Neuron (in vitro differentiated cells): ENCODE measurements around the gene SAXO1.
"Not testable (repeated sequence)": the region's sequence is repeated elsewhere in the genome, so short reads cannot be mapped to it uniquely, and the experiment has no call there.

Experiments used
- H2AFZ ChIP-seq: one replicate; pipeline ENCODE4 v1.6.1; 2013; ENCODE audit warnings: low read depth, mild to moderate bottlenecking, inconsistent platforms, low read length, moderate library complexity
- H3K27me3 ChIP-seq: one replicate; pipeline ENCODE4 v1.6.1; 2013; ENCODE audit warnings: low read length; ENCODE audit not compliant: insufficient read depth
- H3K36me3 ChIP-seq: one replicate; pipeline ENCODE4 v1.6.1; 2013; ENCODE audit warnings: low read length; ENCODE audit not compliant: insufficient read depth
- H3K4me1 ChIP-seq: one replicate; pipeline ENCODE4 v1.6.1; 2013; ENCODE audit warnings: low read length; ENCODE audit not compliant: insufficient read depth
- H3K4me3 ChIP-seq: 2 replicates; pipeline ENCODE4 v1.5.1; 2013; ENCODE audit warnings: mild to moderate bottlenecking, low read length, moderate library complexity
- H3K9me3 ChIP-seq: one replicate; pipeline ENCODE4 v1.6.1; 2013; ENCODE audit warnings: low read length

The SAXO1 gene

DNA sequence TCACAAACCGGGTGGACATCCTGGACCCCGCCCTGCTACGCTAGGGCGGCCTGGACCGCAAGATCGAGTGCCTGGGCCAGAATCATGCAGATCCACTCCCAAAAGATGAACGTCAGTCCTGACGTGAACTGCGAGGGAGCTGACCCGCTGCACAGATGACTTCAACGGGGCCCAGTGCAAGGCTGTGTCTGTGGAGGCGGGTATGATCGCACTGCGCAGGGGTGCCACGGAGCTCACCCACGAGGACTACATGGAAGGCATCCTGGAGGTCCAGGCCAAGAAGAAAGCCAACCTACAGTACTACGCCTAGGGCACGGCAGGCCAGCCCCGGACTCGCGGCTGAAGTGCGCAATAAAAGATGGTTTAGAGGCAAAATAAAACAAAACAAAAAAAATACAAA lies 5.2 kb downstream of the SAXO1 start:
- Histone ChIP-seq H2AFZ (no peak overlapping the region), H3K4me3 (no peak overlapping the region), H3K9me3 (no peaks in the 10 kb centered on the region), H3K27me3 (no peaks in the 10 kb centered on the region), H3K36me3 (no peaks in the 10 kb centered on the region), H3K4me1 (no peaks in the 10 kb centered on the region)

- Histone ChIP-seq H2AFZ (no peak overlapping the region), H3K9me3 (no peaks in the 10 kb centered on the region), H3K4me1 (no peaks in the 10 kb centered on the region)
Observed at GRCh38 chr9:19026375-19026774, 6.6 kb downstream of the SAXO1 start.

GRCh38 chr9:19023078-19023477 lies 9.9 kb downstream of the SAXO1 start:
- H3K9me3 ChIP-seq, result no peaks in the 10 kb centered on the region
- H2AFZ ChIP-seq, result no peak overlapping the region
- no peak overlapping the region for H3K4me3 ChIP-seq
- no peaks in the 10 kb centered on the region for H3K36me3 ChIP-seq
- no peaks in the 10 kb centered on the region for H3K4me1 ChIP-seq
- no peaks in the 10 kb centered on the region for H3K27me3 ChIP-seq

More at GRCh38 chr9:19026375-19026774, 6.6 kb downstream of the SAXO1 start:
- Histone ChIP-seq H3K4me3 (no peak overlapping the region), H3K36me3 (no peaks in the 10 kb centered on the region), H3K27me3 (no peaks in the 10 kb centered on the region)

GRCh38 chr9:19022206-19022605 lies 10.8 kb downstream of the SAXO1 start:
- H3K4me3 ChIP-seq, result no peak overlapping the region
- no peak overlapping the region for H2AFZ ChIP-seq
- no peaks in the 10 kb centered on the region for H3K9me3 ChIP-seq
- no peaks in the 10 kb centered on the region for H3K4me1 ChIP-seq
- no peaks in the 10 kb centered on the region for H3K27me3 ChIP-seq
- H3K36me3 ChIP-seq, result no peaks in the 10 kb centered on the region

- H3K27me3 ChIP-seq, H2AFZ ChIP-seq, H3K9me3 ChIP-seq, H3K36me3 ChIP-seq, H3K4me1 ChIP-seq, H3K4me3 ChIP-seq: not testable (repeated sequence)
Observed at GRCh38 chr9:19021649-19022048, 11.4 kb downstream of the SAXO1 start.

- H2AFZ ChIP-seq, result no peak overlapping the region
- H3K4me1 ChIP-seq, result no peaks in the 10 kb centered on the region
- H3K4me3 ChIP-seq, result no peak overlapping the region
- H3K27me3 ChIP-seq, result no peaks in the 10 kb centered on the region
- H3K36me3 ChIP-seq, result no peaks in the 10 kb centered on the region
- H3K9me3 ChIP-seq, result no peaks in the 10 kb centered on the region
Observed at GRCh38 chr9:19020886-19021455, 12.0 kb downstream of the SAXO1 start.

GRCh38 chr9:19018201-19018600 lies 14.8 kb downstream of the SAXO1 start:
- H2AFZ ChIP-seq, result no peak overlapping the region
- no peaks in the 10 kb centered on the region for H3K27me3 ChIP-seq
- H3K4me1 ChIP-seq, result no peaks in the 10 kb centered on the region
- no peaks in the 10 kb centered on the region for H3K9me3 ChIP-seq
- no peaks in the 10 kb centered on the region for H3K36me3 ChIP-seq
- H3K4me3 ChIP-seq, result no peak overlapping the region

- H3K4me1 ChIP-seq, result peaks cover 7% of the 10 kb centered on the region
- no peaks in the 10 kb centered on the region for H3K27me3 ChIP-seq
- no peak overlapping the region for H2AFZ ChIP-seq
- no peaks in the 10 kb centered on the region for H3K9me3 ChIP-seq
- no peak overlapping the region for H3K4me3 ChIP-seq
- H3K36me3 ChIP-seq, result no peaks in the 10 kb centered on the region
Observed at GRCh38 chr9:19009391-19009965, 23.5 kb downstream of the SAXO1 start.

- Histone ChIP-seq H3K27me3 (no peaks in the 10 kb centered on the region), H3K4me3 (no peak overlapping the region), H3K4me1 (no peaks in the 10 kb centered on the region), H3K36me3 (no peaks in the 10 kb centered on the region), H2AFZ (no peak overlapping the region), H3K9me3 (peaks cover 3% of the 10 kb centered on the region)
Observed at GRCh38 chr9:19000133-19000532, 32.9 kb downstream of the SAXO1 start.

GRCh38 chr9:18999173-18999785 lies 33.7 kb downstream of the SAXO1 start:
- no peaks in the 10 kb centered on the region for H3K4me1 ChIP-seq
- H3K27me3 ChIP-seq, result no peaks in the 10 kb centered on the region
- no peak overlapping the region for H2AFZ ChIP-seq
- peaks cover 3% of the 10 kb centered on the region for H3K9me3 ChIP-seq
- no peaks in the 10 kb centered on the region for H3K36me3 ChIP-seq
- no peak overlapping the region for H3K4me3 ChIP-seq

- H3K36me3 ChIP-seq, result no peaks in the 10 kb centered on the region
- H3K4me1 ChIP-seq, result no peaks in the 10 kb centered on the region
- peaks cover 3% of the 10 kb centered on the region for H3K9me3 ChIP-seq
- no peaks in the 10 kb centered on the region for H3K27me3 ChIP-seq
- H3K4me3 ChIP-seq, result no peak overlapping the region
- H2AFZ ChIP-seq, result no peak overlapping the region
Observed at GRCh38 chr9:18997151-18997550, 35.9 kb downstream of the SAXO1 start.

DNA sequence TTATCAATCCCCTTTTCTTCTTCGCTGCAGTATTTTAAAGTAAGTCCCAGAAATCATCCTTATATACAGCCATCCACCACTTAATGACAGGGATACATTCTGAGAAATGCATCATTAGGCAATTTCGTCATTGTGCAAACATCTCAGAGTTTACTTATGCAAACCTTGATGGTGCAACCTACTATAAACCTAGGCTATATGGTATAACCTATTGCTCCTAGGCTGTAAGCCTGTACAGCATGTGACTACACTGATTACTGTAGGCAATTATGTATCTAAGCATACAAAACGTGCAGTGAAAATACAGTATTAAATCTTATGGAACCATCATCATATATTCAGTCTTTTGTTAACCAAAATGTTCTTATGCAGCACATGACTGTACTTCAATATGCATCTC lies 36.8 kb downstream of the SAXO1 start:
- H3K36me3 ChIP-seq, result no peaks in the 10 kb centered on the region
- H2AFZ ChIP-seq, result no peak overlapping the region
- H3K4me1 ChIP-seq, result no peaks in the 10 kb centered on the region
- no peak overlapping the region for H3K4me3 ChIP-seq
- H3K27me3 ChIP-seq, result no peaks in the 10 kb centered on the region
- H3K9me3 ChIP-seq, result peaks cover 3% of the 10 kb centered on the region

GRCh38 chr9:18994263-18994916 lies 38.6 kb downstream of the SAXO1 start:
- no peaks in the 10 kb centered on the region for H3K36me3 ChIP-seq
- H3K27me3 ChIP-seq, result no peaks in the 10 kb centered on the region
- no peaks in the 10 kb centered on the region for H3K4me1 ChIP-seq
- no peak overlapping the region for H3K4me3 ChIP-seq
- peaks cover 3% of the 10 kb centered on the region for H3K9me3 ChIP-seq
- H2AFZ ChIP-seq, result no peak overlapping the region
